ENCODE measurements around the gene ERGIC1.

GRCh38 chr5:172841256-172841655 lies 7.2 kb downstream of the ERGIC1 start:
- TF ChIP-seq CTCF (conservative IDR thresholded peaks at IDR 0.05; ENCODE audit: low read length): no peak
- TF ChIP-seq EZH2phosphoT487 (IDR thresholded peaks at IDR 0.05; ENCODE audit: borderline replicate concordance): no peak
